GM18951 (cell line): Measurements from ENCODE around the gene ULBP1.
"Not testable (repeated sequence)": the region's sequence is repeated elsewhere in the genome, so short reads cannot be mapped to it uniquely, and the experiment has no call there.

Experiments used
- POLR2A ChIP-seq: IDR thresholded peaks from 4 replicates; pipeline ENCODE4 v1.6.1; 2011; ENCODE audit warnings: mild to moderate bottlenecking; ENCODE audit not compliant: insufficient read length, insufficient read depth; ENCODE audit errors: extremely low read depth
- in situ Hi-C: fragments of 300-500 bp; cut with MboI; formaldehyde crosslinking; loops from one replicate; pipeline ENCODE4 v1.12.0; 2022; ENCODE audit warnings: low sequenced_read_pairs, mixed read lengths, inconsistent platforms; ENCODE audit not compliant: unreplicated experiment

The ULBP1 gene

GRCh38 chr6:149969635-149970034 lies 5.9 kb downstream of the ULBP1 start:
- TF ChIP-seq POLR2A: no peak

GRCh38 chr6:149974394-149974793 lies 10.7 kb downstream of the ULBP1 start:
- in situ Hi-C loops: not testable (repeated sequence)

More at GRCh38 chr6:149969635-149970034, 5.9 kb downstream of the ULBP1 start:
- in situ Hi-C loops: no loop called here

- no peak for TF ChIP-seq POLR2A
- in situ Hi-C loops: no loop called here
Measured at GRCh38 chr6:149974825-149975224, 11.1 kb downstream of the ULBP1 start.

GRCh38 chr6:149975400-149975799 lies 11.7 kb downstream of the ULBP1 start:
- TF ChIP-seq POLR2A: no peak
- in situ Hi-C loops: no loop called here

GRCh38 chr6:149977221-149977620 lies 13.5 kb downstream of the ULBP1 start:
- no peak for TF ChIP-seq POLR2A
- in situ Hi-C loops: no loop called here

DNA sequence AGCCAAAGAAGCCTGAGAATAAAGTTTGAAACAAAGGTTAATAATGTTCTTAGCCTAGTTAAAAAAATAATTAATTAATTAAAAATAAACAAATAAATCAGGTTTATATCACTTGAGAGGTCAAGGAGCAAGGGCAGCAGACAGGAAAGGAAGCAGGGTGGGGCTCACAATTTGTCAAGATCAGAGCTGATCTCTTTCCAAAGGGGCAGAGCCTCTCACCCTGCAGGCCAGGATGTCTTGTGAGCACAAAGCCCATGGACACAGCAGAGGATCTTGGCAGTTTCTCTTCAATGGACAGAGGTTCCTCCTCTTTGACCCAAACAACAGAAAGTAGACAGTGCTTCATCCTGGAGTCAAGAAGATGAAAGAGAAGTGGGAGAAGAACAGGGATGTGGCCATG lies 14.9 kb downstream of the ULBP1 start:
- no peak for TF ChIP-seq POLR2A
- in situ Hi-C loops: no loop called here

- no peak for TF ChIP-seq POLR2A
- in situ Hi-C loops: no loop called here
Measured at GRCh38 chr6:149979293-149979692, 15.6 kb downstream of the ULBP1 start.

- no peak for TF ChIP-seq POLR2A
- in situ Hi-C loops: no loop called here
Measured at GRCh38 chr6:149983145-149983544, 19.4 kb downstream of the ULBP1 start.

DNA sequence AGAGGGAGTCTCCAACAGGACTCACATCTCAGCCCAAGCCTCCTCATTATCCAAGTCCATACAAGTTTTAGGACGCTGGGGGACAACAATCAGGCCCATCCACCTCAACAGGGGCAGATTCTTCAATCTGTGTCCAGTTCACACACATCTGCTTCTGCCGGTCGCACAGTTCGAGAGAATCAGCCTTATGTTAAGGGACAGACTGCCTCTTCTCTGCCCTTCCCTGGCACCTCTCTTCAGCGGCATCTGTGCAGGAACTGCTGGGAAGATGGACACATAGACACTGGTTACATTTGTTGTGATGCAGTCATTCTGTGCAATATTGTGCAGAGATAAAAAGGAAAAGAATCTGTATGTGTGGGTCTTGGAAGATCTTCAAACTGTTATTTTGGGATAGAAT lies 21.0 kb downstream of the ULBP1 start:
- in situ Hi-C loops: no loop called here

DNA sequence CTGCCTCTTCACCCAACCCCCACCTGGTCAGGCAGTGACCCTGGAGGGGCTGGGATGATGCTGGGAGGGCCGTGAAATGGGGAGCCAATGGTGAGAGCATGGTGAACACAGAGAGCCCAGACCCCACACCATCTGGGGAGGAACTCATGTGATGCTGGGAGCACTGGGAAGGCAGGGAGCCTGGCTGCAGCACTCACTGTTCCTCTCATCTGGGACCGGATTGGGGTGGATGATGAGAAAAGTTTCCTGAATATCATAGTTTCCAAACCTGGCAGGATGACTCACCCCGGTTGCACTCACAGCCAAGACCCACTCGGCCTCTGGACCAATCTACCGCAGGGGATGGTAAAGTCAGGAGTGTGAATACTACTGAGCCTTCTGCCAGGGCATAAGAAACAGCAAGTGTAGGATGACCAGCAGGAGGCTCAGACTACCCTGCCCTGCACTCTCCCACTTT lies 21.8 kb downstream of the ULBP1 start:
- in situ Hi-C loops: no loop called here
- TF ChIP-seq POLR2A: no peak

More for the DNA sequence above, 21.0 kb downstream of the ULBP1 start:
- no peak for TF ChIP-seq POLR2A

GRCh38 chr6:149987602-149988107 lies 23.9 kb downstream of the ULBP1 start:
- no peak for TF ChIP-seq POLR2A
- in situ Hi-C loops: no loop called here

DNA sequence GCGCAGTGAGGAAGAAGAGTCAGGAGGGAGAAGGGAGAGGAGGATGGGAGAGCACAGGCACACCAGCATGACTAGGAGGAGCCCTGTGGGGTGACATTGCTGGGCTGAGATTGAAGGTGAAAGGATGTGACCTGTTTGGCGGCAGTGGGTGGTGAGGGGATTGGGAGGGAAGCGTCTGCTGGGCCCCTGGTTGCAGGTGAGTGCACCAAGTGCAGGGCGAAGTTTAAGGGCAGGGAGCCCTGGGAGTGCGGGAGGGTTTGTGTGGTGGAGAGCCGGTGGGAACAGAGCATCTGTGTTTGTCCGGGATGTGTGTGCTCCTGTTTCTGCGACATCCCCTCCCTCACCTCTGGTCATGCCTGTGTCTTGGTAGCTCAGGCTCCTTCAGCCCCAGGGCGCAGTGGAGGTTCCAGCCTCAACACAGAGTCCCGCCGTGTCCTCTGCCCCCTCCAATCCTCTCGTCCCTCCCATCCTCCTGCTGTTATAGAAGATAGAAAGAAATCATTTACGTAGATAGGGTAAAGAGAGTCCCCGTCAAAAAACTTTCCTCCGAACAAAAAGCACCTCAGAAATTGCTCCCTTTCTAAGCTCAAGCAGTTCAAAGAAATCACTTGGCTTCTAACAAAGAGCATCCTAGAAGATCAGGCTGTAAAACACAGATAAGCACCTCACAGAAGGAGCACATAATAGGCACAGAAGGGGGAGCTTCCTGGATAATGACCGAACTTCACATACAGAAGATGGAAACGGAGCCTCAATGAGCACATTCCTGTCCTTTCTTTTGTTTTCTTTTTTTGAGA lies 25.0 kb downstream of the ULBP1 start:
- no peak for TF ChIP-seq POLR2A
- in situ Hi-C loops: no loop called here

- no peak for TF ChIP-seq POLR2A
- in situ Hi-C loops: no loop called here
Measured at GRCh38 chr6:149990212-149990660, 26.5 kb downstream of the ULBP1 start.
